Muscle of leg (tissue), 11 donors: ENCODE measurements around the gene MON2. TPM values are rescaled to one million over a fixed set of nuclear protein-coding genes. Genes with fewer than 3 reads are reported as not detected.

ENCODE experiments used
- DNase-seq: peaks from one replicate; pipeline ENCODE4 v3.0.0; 2013
- H3K27ac ChIP-seq: one replicate; pipeline ENCODE4 v1.5.1; 2013; ENCODE audit warnings: mild to moderate bottlenecking, low read length, control low read depth
- H3K27me3 ChIP-seq: one replicate; pipeline ENCODE4 v1.6.1; 2013; ENCODE audit warnings: low read length; ENCODE audit not compliant: control insufficient read depth, insufficient read depth
- H3K36me3 ChIP-seq: one replicate; pipeline ENCODE4 v1.6.1; 2013; ENCODE audit warnings: low read length; ENCODE audit not compliant: control insufficient read depth, insufficient read depth
- H3K4me1 ChIP-seq: one replicate; pipeline ENCODE4 v1.6.1; 2013; ENCODE audit warnings: low read length; ENCODE audit not compliant: control insufficient read depth, insufficient read depth
- H3K4me3 ChIP-seq: one replicate; pipeline ENCODE4 v1.5.1; 2013; ENCODE audit warnings: low read length, control low read depth
- H3K9me3 ChIP-seq: replicated peaks from 2 replicates; pipeline ENCODE4 v1.6.1; 2013; ENCODE audit warnings: low read depth, low read length; ENCODE audit not compliant: control insufficient read depth
- WGBS: methylation state at CpG from one replicate; pipeline ENCODE4 v1.1.5; 2013; ENCODE audit warnings: missing lambda C conversion rate; ENCODE audit not compliant: insufficient coverage; 5-methylcytosine and 5-hydroxymethylcytosine counted together
- polyA plus RNA-seq, 8 donors: library from polyadenylated mRNA; unstranded; fragments of 120-200 nt; gene quantifications; one replicate each; pipeline versions ENCODE4 v1.2.1 to v1.2.3, GENCODE V29; 2013; ENCODE audit warnings: inconsistent platforms in 1 of 8, low replicate concordance in 1 of 8; ENCODE audit not compliant: insufficient read length in 8 of 8, insufficient read depth in 1 of 8
- total RNA-seq: library from RNA; stranded (reverse); fragments of 120-200 nt; gene quantifications from one replicate; pipeline ENCODE4 v1.2.4, GENCODE V29; 2013

Gene MON2
- total and polyA plus RNA-seq, 9 donors, result 30.7 to 43.5 (median 32.6) TPM

GRCh38 chr12:62519043-62519442 is 52.4 kb downstream of the MON2 start:
- Histone ChIP-seq H3K27me3 (no peaks in the 10 kb centered on the region), H3K9me3 (peaks cover 2% of the 10 kb centered on the region), H3K4me1 (no peaks in the 10 kb centered on the region), H3K27ac (no peak overlapping the region), H3K36me3 (peaks cover 11% of the 10 kb centered on the region), H3K4me3 (no peak overlapping the region)
- DNase-seq, result no peak
- WGBS, result no CpG with 5 or more reads among the region's 5 CpGs

GRCh38 chr12:62520361-62520760 is 53.7 kb downstream of the MON2 start:
- WGBS, result 93% methylated on average over 3 of the region's 5 CpGs

DNA sequence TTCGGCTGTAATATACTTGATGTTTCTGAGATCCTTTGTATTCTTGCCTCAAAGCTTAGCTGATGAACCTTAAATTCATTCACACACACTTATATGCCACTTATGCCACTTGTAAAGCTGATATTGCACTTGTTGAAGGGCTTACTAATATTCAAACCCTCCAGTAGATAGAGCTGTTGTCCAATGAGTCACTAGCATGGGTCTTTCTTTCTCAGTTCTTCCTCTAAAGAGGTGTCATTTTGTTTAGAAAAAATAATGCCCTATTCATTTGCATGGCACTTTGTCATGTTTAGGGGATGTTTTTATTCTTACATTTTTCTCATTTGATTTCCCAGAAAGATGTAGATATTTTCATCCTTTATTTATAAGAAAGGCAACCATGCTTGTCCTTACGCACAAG is 56.4 kb downstream of the MON2 start:
- Histone ChIP-seq H3K27me3 (no peaks in the 10 kb centered on the region), H3K27ac (no peak overlapping the region), H3K9me3 (no peaks in the 10 kb centered on the region), H3K4me3 (no peak overlapping the region), H3K36me3 (peaks cover 12% of the 10 kb centered on the region), H3K4me1 (no peaks in the 10 kb centered on the region)
- DNase-seq, result no peak
- no CpG with 5 or more reads among the region's 2 CpGs for WGBS

More at GRCh38 chr12:62520361-62520760, 53.7 kb downstream of the MON2 start:
- no peaks in the 10 kb centered on the region for H3K27me3 ChIP-seq
- no peak overlapping the region for H3K4me3 ChIP-seq
- H3K9me3 ChIP-seq, result no peaks in the 10 kb centered on the region
- no peaks in the 10 kb centered on the region for H3K4me1 ChIP-seq
- no peak overlapping the region for H3K27ac ChIP-seq
- DNase-seq, result no peak
- peaks cover 11% of the 10 kb centered on the region for H3K36me3 ChIP-seq

GRCh38 chr12:62523619-62524018 is 57.0 kb downstream of the MON2 start:
- DNase-seq, result no peak
- Histone ChIP-seq H3K9me3 (no peaks in the 10 kb centered on the region), H3K27ac (no peak overlapping the region), H3K4me1 (no peaks in the 10 kb centered on the region), H3K4me3 (no peak overlapping the region), H3K27me3 (no peaks in the 10 kb centered on the region), H3K36me3 (peaks cover 7% of the 10 kb centered on the region)
- WGBS, result no CpG with 5 or more reads among the region's 1 CpG

- Histone ChIP-seq H3K27me3 (no peaks in the 10 kb centered on the region), H3K9me3 (no peaks in the 10 kb centered on the region), H3K36me3 (peaks cover 4% of the 10 kb centered on the region), H3K4me3 (no peak overlapping the region), H3K27ac (no peak overlapping the region), H3K4me1 (no peaks in the 10 kb centered on the region)
- DNase-seq, result no peak
These were observed 58.6 kb downstream of the MON2 start for GRCh38 chr12:62525271-62525670.

GRCh38 chr12:62530596-62530995 is 64.0 kb downstream of the MON2 start:
- H3K4me3 ChIP-seq, result no peak overlapping the region
- no peaks in the 10 kb centered on the region for H3K27me3 ChIP-seq
- no peaks in the 10 kb centered on the region for H3K4me1 ChIP-seq
- peaks cover 15% of the 10 kb centered on the region for H3K36me3 ChIP-seq
- H3K9me3 ChIP-seq, result no peaks in the 10 kb centered on the region
- DNase-seq, result no peak
- no peak overlapping the region for H3K27ac ChIP-seq
- no CpG with 5 or more reads among the region's 1 CpG for whole genome bisulfite sequencing

GRCh38 chr12:62532333-62532732 is 65.7 kb downstream of the MON2 start:
- H3K27me3 ChIP-seq, result no peaks in the 10 kb centered on the region
- peaks cover 16% of the 10 kb centered on the region for H3K36me3 ChIP-seq
- WGBS, result no CpG with 5 or more reads among the region's 3 CpGs
- H3K4me1 ChIP-seq, result no peaks in the 10 kb centered on the region
- no peaks in the 10 kb centered on the region for H3K9me3 ChIP-seq
- no peak overlapping the region for H3K4me3 ChIP-seq
- DNase-seq, result no peak
- no peak overlapping the region for H3K27ac ChIP-seq

GRCh38 chr12:62533087-62533754 is 66.6 kb downstream of the MON2 start:
- no peak for DNase-seq
- 100% methylated on average over 1 of the region's 2 CpGs for WGBS
- no peaks in the 10 kb centered on the region for H3K9me3 ChIP-seq

DNA sequence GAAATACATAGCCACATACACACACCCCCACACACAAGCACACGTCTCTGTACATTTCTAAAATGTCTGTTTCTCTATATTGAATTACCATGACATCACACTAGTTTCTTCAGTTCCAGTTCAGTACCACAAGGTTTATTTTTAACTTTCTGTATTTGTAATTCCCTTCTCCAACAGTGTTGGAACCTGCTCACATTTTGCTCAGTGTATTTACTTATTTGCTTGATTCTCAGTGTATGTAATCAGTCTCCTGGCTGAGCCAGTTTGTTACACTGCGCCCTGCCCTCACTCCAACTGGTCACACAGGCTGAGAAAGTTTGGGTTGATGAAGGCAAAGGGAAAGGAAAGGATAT is 67.1 kb downstream of the MON2 start:
- no peak for DNase-seq

More at GRCh38 chr12:62533087-62533754, 66.6 kb downstream of the MON2 start:
- Histone ChIP-seq H3K27ac (no peak overlapping the region), H3K4me1 (no peaks in the 10 kb centered on the region), H3K27me3 (no peaks in the 10 kb centered on the region), H3K4me3 (no peak overlapping the region), H3K36me3 (peaks cover 16% of the 10 kb centered on the region)

GRCh38 chr12:62536546-62536945 is 69.9 kb downstream of the MON2 start:
- H3K27ac ChIP-seq, result no peak overlapping the region
- H3K4me1 ChIP-seq, result no peaks in the 10 kb centered on the region
- H3K4me3 ChIP-seq, result no peak overlapping the region
- DNase-seq, result no peak
- H3K36me3 ChIP-seq, result peaks cover 21% of the 10 kb centered on the region
- WGBS, result 100% methylated on average over 1 of the region's 4 CpGs
- no peaks in the 10 kb centered on the region for H3K27me3 ChIP-seq
- H3K9me3 ChIP-seq, result no peaks in the 10 kb centered on the region

More for the DNA sequence above, 67.1 kb downstream of the MON2 start:
- Histone ChIP-seq H3K27me3 (no peaks in the 10 kb centered on the region), H3K27ac (no peak overlapping the region), H3K9me3 (no peaks in the 10 kb centered on the region), H3K4me3 (no peak overlapping the region), H3K36me3 (peaks cover 16% of the 10 kb centered on the region), H3K4me1 (no peaks in the 10 kb centered on the region)
- no CpG with 5 or more reads among the region's 2 CpGs for WGBS

- H3K27ac ChIP-seq, result no peak overlapping the region
- H3K27me3 ChIP-seq, result no peaks in the 10 kb centered on the region
- H3K36me3 ChIP-seq, result peaks cover 19% of the 10 kb centered on the region
These were observed 70.9 kb downstream of the MON2 start for GRCh38 chr12:62537551-62537950.

More at GRCh38 chr12:62537551-62537950, 70.9 kb downstream of the MON2 start:
- peak; percentile 29 for DNase-seq
- Histone ChIP-seq H3K4me3 (no peak overlapping the region), H3K4me1 (no peaks in the 10 kb centered on the region), H3K9me3 (no peaks in the 10 kb centered on the region)
- WGBS, result no CpG with 5 or more reads among the region's 2 CpGs
